Keratinocyte (primary cell): ENCODE results near the gene PIGQ. TPM values are rescaled to one million over a fixed set of nuclear protein-coding genes. Genes with fewer than 3 reads are reported as not detected.

Source experiments
- DNase-seq: peaks from one replicate; pipeline ENCODE4 v3.0.0-alpha.2; 2011; ENCODE audit warnings: low read depth, missing footprints, low spot score
- FAIRE-seq: peaks from 2 replicates; lab custom pipeline; 2011; peaks lifted over from hg19 to GRCh38; lab: Jason Lieb, UNC
- H2AFZ ChIP-seq: 2 replicates; pipeline ENCODE4 v1.6.0; 2012; ENCODE audit warnings: low read length, control low read depth, inconsistent platforms; ENCODE audit not compliant: control insufficient read depth
- H3K27ac ChIP-seq: 2 replicates; pipeline ENCODE4 v1.5.1; 2011; ENCODE audit warnings: low read length; ENCODE audit not compliant: control insufficient read depth, insufficient read depth
- H3K27me3 ChIP-seq: 3 replicates; pipeline ENCODE4 v1.6.0; 2011; ENCODE audit warnings: low read length; ENCODE audit not compliant: control insufficient read depth, insufficient read depth; ENCODE audit errors: extremely low read depth
- H3K36me3 ChIP-seq, 2 experiments: 2 replicates in 1 of 2; 3 replicates in 1 of 2; pipeline ENCODE4 v1.5.1; 2011; ENCODE audit warnings: low read length in 2 of 2, mild to moderate bottlenecking in 1 of 2; ENCODE audit not compliant: control insufficient read depth in 2 of 2, insufficient read depth in 2 of 2; ENCODE audit errors: extremely low read depth in 1 of 2
- H3K4me1 ChIP-seq: 3 replicates; pipeline ENCODE4 v1.5.1; 2011; ENCODE audit warnings: low read length; ENCODE audit not compliant: control insufficient read depth, insufficient read depth; ENCODE audit errors: extremely low read depth
- H3K4me2 ChIP-seq: 3 replicates; pipeline ENCODE4 v1.6.0; 2011; ENCODE audit warnings: low read depth, low read length; ENCODE audit not compliant: control insufficient read depth, insufficient read depth; ENCODE audit errors: extremely low read depth
- H3K4me3 ChIP-seq, 3 experiments: fragments of 200-600 bp in 1 of 3; sonication (generic) in 1 of 3; 2 replicates in 2 of 3; 3 replicates in 1 of 3; pipeline ENCODE4 v1.5.1; 2011 to 2016; ENCODE audit warnings: low read length in 3 of 3, mild to moderate bottlenecking in 3 of 3, control low read depth in 2 of 3, inconsistent platforms in 1 of 3, low read depth in 1 of 3, mixed read lengths in 1 of 3, mixed run types in 1 of 3, moderate library complexity in 1 of 3; ENCODE audit not compliant: control insufficient read depth in 2 of 3, insufficient read depth in 2 of 3; ENCODE audit errors: extremely low read depth in 1 of 3
- H3K79me2 ChIP-seq: 2 replicates; pipeline ENCODE4 v1.6.0; 2012; ENCODE audit warnings: low read length; ENCODE audit not compliant: control insufficient read depth, insufficient read depth
- H3K9ac ChIP-seq: 3 replicates; pipeline ENCODE4 v1.6.0; 2011; ENCODE audit warnings: low read length; ENCODE audit not compliant: control insufficient read depth, insufficient read depth; ENCODE audit errors: extremely low read depth
- H3K9me1 ChIP-seq: 3 replicates; pipeline ENCODE4 v1.6.0; 2011; ENCODE audit warnings: low read length; ENCODE audit not compliant: control insufficient read depth, insufficient read depth; ENCODE audit errors: extremely low read depth
- H3K9me3 ChIP-seq: 2 replicates; pipeline ENCODE4 v1.5.1; 2012; ENCODE audit warnings: low read depth, low read length; ENCODE audit not compliant: control insufficient read depth
- H4K20me1 ChIP-seq: 3 replicates; pipeline ENCODE4 v1.6.0; 2011; ENCODE audit warnings: low read length; ENCODE audit not compliant: control insufficient read depth, insufficient read depth; ENCODE audit errors: extremely low read depth
- EZH2 ChIP-seq: IDR thresholded peaks from one replicate; pipeline ENCODE4 v1.6.1; 2012; ENCODE audit warnings: inconsistent platforms, mild to moderate bottlenecking, low read length, moderate library complexity
- dilution Hi-C: fragments of 300-500 bp; cut with MboI; formaldehyde crosslinking; loops from one replicate; pipeline ENCODE4 v1.7.0; 2020; ENCODE audit warnings: low sequenced_read_pairs; ENCODE audit not compliant: extremely low pct_ligation_motif_present
- polyA plus RNA-seq, 5 experiments: library from polyadenylated mRNA; depleted of rRNA in 3 of 5; stranded (reverse) in 3 of 5; stranded (forward) in 1 of 5; unstranded in 1 of 5; fragments of >200 nt; gene quantifications; 1 replicate in 1 of 5; 2 replicates in 3 of 5; 3 replicates in 1 of 5; pipeline versions ENCODE4 v1.2.1 to v1.2.3, GENCODE V29; 2011 to 2012; ENCODE audit warnings: missing spikeins in 2 of 5, low read depth in 1 of 5, low replicate concordance in 1 of 5
- TF ChIP-seq, protein P1 (sequence below), 3 experiments: IDR thresholded peaks in 1 of 3; conservative IDR thresholded peaks in 1 of 3; optimal IDR thresholded peaks in 1 of 3; 2 replicates in 2 of 3; 3 replicates in 1 of 3; pipeline versions ENCODE3 to v1.5.1; 2011; ENCODE audit warnings: low read length in 3 of 3, mild to moderate bottlenecking in 3 of 3, moderate library complexity in 2 of 3, control low read depth in 1 of 3, inconsistent platforms in 1 of 3; ENCODE audit not compliant: insufficient read depth in 2 of 3; ENCODE audit errors: extremely low read depth in 1 of 3

PIGQ gene
- polyA plus RNA-seq, 1 donor (not counting 4 experiments of a cell fraction or from before 2014, with no cell fraction given) = 11.2 TPM

DNA sequence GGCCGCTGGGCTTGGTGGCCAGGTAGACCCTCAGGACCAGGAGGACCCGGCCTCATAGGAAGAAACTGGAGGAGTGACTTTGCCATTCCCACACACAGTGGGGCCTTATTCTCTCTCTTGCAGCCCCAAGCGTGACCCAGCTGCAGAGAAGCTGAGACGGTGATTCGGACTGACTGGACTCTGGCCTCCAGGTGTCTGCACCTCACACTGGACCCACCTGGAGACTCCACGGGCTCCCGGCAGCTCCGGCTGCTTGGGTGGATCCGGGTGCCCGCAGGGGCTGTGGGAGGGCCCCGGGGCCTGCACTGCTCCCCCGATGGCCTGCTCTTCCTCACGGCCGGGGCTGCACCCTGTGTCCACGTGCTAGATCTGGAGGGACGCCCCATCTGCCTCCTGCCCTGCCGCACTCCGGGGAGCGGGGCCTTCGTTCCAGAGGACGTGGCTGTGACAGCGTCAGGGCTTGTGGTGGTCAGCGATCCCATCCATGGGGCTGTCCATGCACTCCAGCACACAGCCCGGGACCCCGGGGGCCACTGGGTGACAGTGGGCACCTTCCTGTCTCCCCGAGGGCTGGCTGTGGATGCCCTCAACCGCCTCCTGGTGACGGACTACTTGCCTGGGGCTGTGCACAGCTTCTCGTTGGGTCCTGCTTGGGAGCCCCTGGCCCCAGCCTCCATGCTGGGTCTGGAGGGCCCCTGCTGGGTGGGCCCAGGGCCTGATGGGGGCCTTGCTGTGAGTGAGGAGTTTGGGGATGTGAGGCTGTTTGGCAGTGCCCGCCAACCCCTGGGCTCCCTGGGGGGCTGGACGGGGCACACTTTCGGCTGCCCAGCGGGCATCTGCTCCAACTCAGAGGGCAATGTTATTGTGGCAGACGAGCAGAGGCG, 2.2 kb upstream of the PIGQ start:
- FAIRE-seq (no peak), DNase-seq (no peak)
- dilution Hi-C loops = no loop called here
- H2AFZ ChIP-seq = no peak overlapping the region
- no peak overlapping the region for H3K4me2 ChIP-seq
- TF ChIP-seq, protein P1, sequence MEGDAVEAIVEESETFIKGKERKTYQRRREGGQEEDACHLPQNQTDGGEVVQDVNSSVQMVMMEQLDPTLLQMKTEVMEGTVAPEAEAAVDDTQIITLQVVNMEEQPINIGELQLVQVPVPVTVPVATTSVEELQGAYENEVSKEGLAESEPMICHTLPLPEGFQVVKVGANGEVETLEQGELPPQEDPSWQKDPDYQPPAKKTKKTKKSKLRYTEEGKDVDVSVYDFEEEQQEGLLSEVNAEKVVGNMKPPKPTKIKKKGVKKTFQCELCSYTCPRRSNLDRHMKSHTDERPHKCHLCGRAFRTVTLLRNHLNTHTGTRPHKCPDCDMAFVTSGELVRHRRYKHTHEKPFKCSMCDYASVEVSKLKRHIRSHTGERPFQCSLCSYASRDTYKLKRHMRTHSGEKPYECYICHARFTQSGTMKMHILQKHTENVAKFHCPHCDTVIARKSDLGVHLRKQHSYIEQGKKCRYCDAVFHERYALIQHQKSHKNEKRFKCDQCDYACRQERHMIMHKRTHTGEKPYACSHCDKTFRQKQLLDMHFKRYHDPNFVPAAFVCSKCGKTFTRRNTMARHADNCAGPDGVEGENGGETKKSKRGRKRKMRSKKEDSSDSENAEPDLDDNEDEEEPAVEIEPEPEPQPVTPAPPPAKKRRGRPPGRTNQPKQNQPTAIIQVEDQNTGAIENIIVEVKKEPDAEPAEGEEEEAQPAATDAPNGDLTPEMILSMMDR (optimal IDR thresholded peaks at IDR 0.05 in 1 of 3, IDR thresholded peaks at IDR 0.05 in 1 of 3, conservative IDR thresholded peaks at IDR 0.05 in 1 of 3; ENCODE audit: extremely low read depth in 1 of 3, insufficient read depth in 2 of 3, low read length in 3 of 3) = no peak
- TF ChIP-seq EZH2 = no peak
- peaks cover 22% of the 10 kb centered on the region for H3K4me1 ChIP-seq
- no peaks in the 10 kb centered on the region for H3K27me3 ChIP-seq
- H3K9ac ChIP-seq = no peak overlapping the region
- H3K9me1 ChIP-seq = no peaks in the 10 kb centered on the region
- no peaks in the 10 kb centered on the region for H4K20me1 ChIP-seq
- peaks cover 13% of the 10 kb centered on the region for H3K79me2 ChIP-seq
- H3K4me3 ChIP-seq = no peak overlapping the region
- no peak overlapping the region for H3K27ac ChIP-seq
- H3K9me3 ChIP-seq = no peaks in the 10 kb centered on the region
- H3K36me3 ChIP-seq = peaks cover 1 to 7% of the 10 kb centered on the region in 2 experiments

DNA sequence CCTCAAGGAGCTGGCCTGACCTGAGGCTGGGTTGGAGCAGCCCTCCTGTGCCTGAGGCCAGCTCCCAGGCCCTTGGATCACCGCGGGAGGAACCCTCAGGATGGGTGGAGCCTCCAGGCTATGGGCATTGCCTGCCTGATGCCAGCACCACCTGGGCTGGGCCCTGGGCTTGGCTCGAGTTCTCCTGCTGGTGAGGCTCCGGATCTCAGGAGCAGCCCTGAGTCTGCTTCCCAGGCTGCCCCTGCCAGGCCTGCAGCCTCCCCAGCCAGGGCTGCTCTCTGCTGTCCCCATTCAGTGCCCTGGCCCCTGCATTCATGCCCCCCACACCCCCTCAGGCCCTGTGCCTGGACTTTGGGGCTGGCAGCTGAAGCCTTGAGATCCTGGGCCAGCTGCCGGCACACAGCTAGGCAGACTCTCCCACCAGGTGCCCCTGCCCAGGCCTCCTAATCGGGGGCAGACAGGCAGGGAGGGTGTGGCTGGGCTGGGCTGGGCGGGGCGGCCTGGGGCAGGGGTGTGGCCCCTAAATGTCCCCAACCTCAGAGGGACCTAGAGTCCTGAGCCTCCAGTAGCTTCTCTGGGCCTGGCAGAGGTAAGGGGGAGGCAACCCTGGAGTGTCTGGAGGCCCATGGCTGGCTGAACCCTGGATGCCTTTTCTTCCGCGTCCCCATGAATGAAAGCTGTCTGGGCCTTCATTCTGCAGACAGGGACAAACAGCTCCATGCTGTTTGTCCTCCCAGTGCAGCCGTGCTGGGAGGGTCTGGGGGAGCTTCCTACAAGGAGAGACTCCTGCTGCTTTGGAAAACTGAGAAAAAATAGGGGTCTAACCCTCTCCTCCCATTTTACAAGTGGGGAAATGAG, 1.1 kb upstream of the PIGQ start:
- Histone ChIP-seq H3K36me3 (peaks cover 1 to 7% of the 10 kb centered on the region in 2 experiments), H3K27me3 (no peaks in the 10 kb centered on the region), H3K27ac (peak overlapping the region; percentile 52), H3K79me2 (peaks cover 14% of the 10 kb centered on the region), H3K9ac (peak overlapping the region; percentile 85), H3K4me2 (peak overlapping the region; percentile 84), H3K9me3 (no peaks in the 10 kb centered on the region), H2AFZ (peak overlapping the region; percentile 27), H3K9me1 (no peaks in the 10 kb centered on the region), H3K4me1 (peaks cover 22% of the 10 kb centered on the region), H3K4me3 (peak overlapping the region in 2 of 3 experiments; percentile 71 to 72), H4K20me1 (no peaks in the 10 kb centered on the region)
- FAIRE-seq (no peak), DNase-seq (no peak)
- TF ChIP-seq, protein P1 (optimal IDR thresholded peaks at IDR 0.05 in 1 of 3, IDR thresholded peaks at IDR 0.05 in 1 of 3, conservative IDR thresholded peaks at IDR 0.05 in 1 of 3; ENCODE audit: extremely low read depth in 1 of 3, insufficient read depth in 2 of 3, low read length in 3 of 3) = peak in 1 of 3 experiments; percentile 3
- TF ChIP-seq EZH2 = no peak
- dilution Hi-C loops = no loop called here
